Measurements from ENCODE around the gene CELF4.

The CELF4 gene

GRCh38 chr18:37521510-37522465 lies 43.8 kb downstream of the CELF4 start:
- no peak for DNase-seq

- DNase-seq: no peak
These were observed 45.1 kb downstream of the CELF4 start for GRCh38 chr18:37520508-37520907.

GRCh38 chr18:37519510-37520135 lies 46.0 kb downstream of the CELF4 start:
- no peak for DNase-seq

- no peak for DNase-seq
These were observed 49.2 kb downstream of the CELF4 start for GRCh38 chr18:37516361-37516853.

- DNase-seq: no peak
These were observed 50.6 kb downstream of the CELF4 start for GRCh38 chr18:37514953-37515352.

- no peak for DNase-seq
These were observed 53.2 kb downstream of the CELF4 start for GRCh38 chr18:37512400-37512799.

- no peak for DNase-seq
These were observed 53.8 kb downstream of the CELF4 start for GRCh38 chr18:37511721-37512298.

- no peak for DNase-seq
These were observed 56.0 kb downstream of the CELF4 start for GRCh38 chr18:37509600-37509999.

GRCh38 chr18:37508207-37508606 lies 57.4 kb downstream of the CELF4 start:
- no peak for DNase-seq

- no peak for DNase-seq
These were observed 58.4 kb downstream of the CELF4 start for GRCh38 chr18:37507239-37507638.

- DNase-seq: no peak
These were observed 59.6 kb downstream of the CELF4 start for GRCh38 chr18:37506001-37506400.

GRCh38 chr18:37505321-37505720 lies 60.3 kb downstream of the CELF4 start:
- DNase-seq: no peak

GRCh38 chr18:37502601-37503000 lies 63.0 kb downstream of the CELF4 start:
- DNase-seq: no peak

- DNase-seq: no peak
These were observed 63.6 kb downstream of the CELF4 start for GRCh38 chr18:37502036-37502435.

- DNase-seq: no peak
These were observed 64.5 kb downstream of the CELF4 start for GRCh38 chr18:37501136-37501535.

GRCh38 chr18:37499913-37500312 lies 65.7 kb downstream of the CELF4 start:
- DNase-seq: no peak

GRCh38 chr18:37499044-37499443 lies 66.6 kb downstream of the CELF4 start:
- no peak for DNase-seq

GRCh38 chr18:37497853-37498518 lies 67.6 kb downstream of the CELF4 start:
- DNase-seq: no peak

GRCh38 chr18:37496568-37496967 lies 69.0 kb downstream of the CELF4 start:
- no peak for DNase-seq

- no peak for DNase-seq
These were observed 70.2 kb downstream of the CELF4 start for GRCh38 chr18:37495354-37495753.

- DNase-seq: no peak
These were observed 71.2 kb downstream of the CELF4 start for GRCh38 chr18:37494406-37494805.

- DNase-seq: no peak
These were observed 72.2 kb downstream of the CELF4 start for GRCh38 chr18:37493352-37493935.

GRCh38 chr18:37492952-37493351 lies 72.6 kb downstream of the CELF4 start:
- DNase-seq: no peak

Measured in stimulated activated CD8-positive, alpha-beta memory T cell treated with anti-CD3 and anti-CD28 coated beads, Interleukin-4, amount 100 ng/mL, for 48 hours (primary cell).